Measurements from ENCODE around the gene WAS. TPM values are rescaled to one million over a fixed set of nuclear protein-coding genes. Genes with fewer than 3 reads are reported as not detected.

Gene WAS
- total RNA-seq, 3 donors from 2014 or later (not counting 1 experiment from before 2014, with no cell fraction given), result 136 to 149 (median 141) TPM

DNA sequence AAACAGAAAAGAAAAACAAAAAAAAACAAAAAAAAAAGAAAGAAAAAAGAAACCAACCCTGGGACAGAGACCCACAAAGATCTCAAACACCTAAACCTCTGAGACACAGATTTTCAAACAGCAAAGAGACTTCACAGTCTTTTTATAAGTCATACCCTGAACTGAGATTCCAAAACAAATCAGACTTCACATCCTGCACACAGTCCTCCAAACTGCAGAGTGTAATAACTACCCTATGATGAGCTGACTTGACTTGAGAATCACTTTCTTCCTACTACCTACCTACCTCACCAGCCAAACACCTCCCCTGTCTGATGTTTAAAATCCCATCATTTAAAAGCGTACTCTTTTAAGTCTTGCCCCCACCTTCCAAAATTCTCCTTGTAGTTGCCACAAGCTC lies 52.7 kb downstream of the WAS start:
- H3K36me3 Mint-ChIP-seq, result no peaks in the 10 kb centered on the region
- H3K4me1 ChIP-seq (ENCODE audit: control insufficient read depth, insufficient read depth, low read length), result peaks cover 22% of the 10 kb centered on the region
- peak in 1 of 2 donors; percentile 35 for DNase-seq

DNA sequence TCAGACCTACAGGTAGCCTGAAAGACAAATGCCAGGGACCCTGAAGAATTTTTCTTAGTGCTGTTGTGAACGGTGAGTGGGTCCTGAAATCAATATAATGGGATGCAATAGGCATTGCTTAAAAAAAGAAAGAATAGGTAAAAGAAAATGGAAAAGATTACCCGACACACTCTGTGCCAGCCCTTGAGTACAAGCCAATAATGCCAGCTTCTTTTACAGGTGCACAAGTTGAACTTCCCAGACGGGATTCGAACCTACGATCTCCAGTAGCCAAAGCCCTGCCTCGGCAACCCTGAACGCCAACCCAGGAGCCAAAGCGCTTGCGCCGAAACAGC lies 53.2 kb downstream of the WAS start:
- WGBS (ENCODE audit: insufficient coverage), result 8% methylated on average over 10 of the region's 10 CpGs
- intact Hi-C loops (cut with micrococcal nuclease), result loop anchor here (1.0 to 2.0 kb wide), 3 partner anchors 24 to 64 kb away; partner anchors contain the start of gene SUV39H1

More for the DNA sequence above, 52.7 kb downstream of the WAS start:
- peak overlapping the region; percentile 30 for H3K4me3 Mint-ChIP-seq
- ATAC-seq, result no peak
- peak overlapping the region; percentile 90 to 96 for H3K27ac Mint-ChIP-seq
- H3K27ac ChIP-seq (ENCODE audit: low read length), result peak overlapping the region; percentile 86
- peaks cover 13 to 28% of the 10 kb centered on the region in 2 donors for H3K4me1 Mint-ChIP-seq
- 100% methylated on average over 1 of the region's 1 CpG for WGBS (ENCODE audit: insufficient coverage)
- intact Hi-C loops (cut with micrococcal nuclease), result loop anchor here (2.0 kb wide), 2 partner anchors 24 to 40 kb away; partner anchors contain the start of gene SUV39H1
- H3K36me3 ChIP-seq (ENCODE audit: control insufficient read depth, insufficient read depth, low read length), result no peaks in the 10 kb centered on the region
- no peak overlapping the region for H3K4me3 ChIP-seq (ENCODE audit: low read length)
- no peaks in the 10 kb centered on the region for H3K9me3 ChIP-seq (ENCODE audit: control insufficient read depth, insufficient read depth, low read length)
- no peaks in the 10 kb centered on the region for H3K27me3 ChIP-seq (ENCODE audit: control insufficient read depth, insufficient read depth, low read length)
- TF ChIP-seq CTCF (IDR thresholded peaks at IDR 0.05), result no peak
- H3K27me3 Mint-ChIP-seq (ENCODE audit: low read depth in 2 of 2), result no peaks in the 10 kb centered on the region
- no peaks in the 10 kb centered on the region for H3K9me3 Mint-ChIP-seq

DNA sequence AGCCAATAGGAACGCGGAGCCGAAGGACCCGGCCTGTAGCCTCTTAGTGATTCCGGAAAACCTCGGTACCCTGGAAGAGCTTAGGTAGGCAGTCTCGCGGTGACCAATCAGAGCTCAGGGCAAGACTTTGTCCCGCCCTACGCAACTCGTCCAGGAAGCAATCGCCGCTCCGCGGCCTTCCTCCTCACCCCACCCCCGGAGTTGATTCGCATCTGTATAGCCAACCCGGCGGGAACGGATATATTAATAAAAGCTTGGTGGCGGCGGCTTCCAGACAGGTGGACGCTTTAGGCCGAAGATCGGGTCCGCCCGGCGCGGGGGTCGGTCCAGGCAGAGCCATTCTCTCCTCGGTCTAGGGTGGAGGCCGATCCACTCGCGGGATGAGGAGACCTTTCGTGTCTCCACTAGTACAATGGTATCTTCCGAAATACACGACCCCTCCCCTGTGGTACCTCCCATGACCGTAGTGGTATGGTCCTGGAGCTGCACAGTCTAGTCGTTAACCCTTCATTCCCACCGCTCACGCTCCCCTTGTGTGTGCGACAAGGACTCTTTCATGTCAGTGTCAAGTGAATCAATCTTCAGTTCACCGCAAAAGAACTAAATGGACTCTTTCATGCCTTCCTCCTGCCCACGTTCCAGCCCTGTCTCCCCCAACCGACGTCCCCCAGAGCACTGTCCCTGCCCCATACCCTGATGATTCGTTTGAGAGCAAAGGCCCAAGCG lies 53.8 kb downstream of the WAS start:
- 1% methylated on average over 40 of the region's 48 CpGs for WGBS (ENCODE audit: insufficient coverage)
- peak; percentile 95 to 99 (median 98) for ATAC-seq
- peaks cover 6 to 20% of the 10 kb centered on the region in 2 donors for H3K4me1 Mint-ChIP-seq
- peak overlapping the region; percentile 86 for H3K27ac ChIP-seq (ENCODE audit: low read length)
- H3K9me3 Mint-ChIP-seq, result no peaks in the 10 kb centered on the region
- no peaks in the 10 kb centered on the region for H3K36me3 Mint-ChIP-seq
- DNase-seq, result peak; percentile 72 to 96
- no peak for TF ChIP-seq CTCF (IDR thresholded peaks at IDR 0.05)
- H3K4me3 Mint-ChIP-seq, result peak overlapping the region; percentile 82
- H3K4me3 ChIP-seq (ENCODE audit: low read length), result peak overlapping the region; percentile 56
- no peaks in the 10 kb centered on the region for H3K27me3 ChIP-seq (ENCODE audit: control insufficient read depth, insufficient read depth, low read length)
- no peaks in the 10 kb centered on the region for H3K9me3 ChIP-seq (ENCODE audit: control insufficient read depth, insufficient read depth, low read length)
- peaks cover 18% of the 10 kb centered on the region for H3K4me1 ChIP-seq (ENCODE audit: control insufficient read depth, insufficient read depth, low read length)
- no peaks in the 10 kb centered on the region for H3K27me3 Mint-ChIP-seq (ENCODE audit: low read depth in 2 of 2)
- H3K27ac Mint-ChIP-seq, result peak overlapping the region; percentile 90 to 96
- intact Hi-C loops (cut with micrococcal nuclease), result loop anchor here (1.0 to 2.0 kb wide), 3 partner anchors 25 to 64 kb away; partner anchors contain the start of gene SUV39H1
- no peaks in the 10 kb centered on the region for H3K36me3 ChIP-seq (ENCODE audit: control insufficient read depth, insufficient read depth, low read length)

More for the DNA sequence above, 53.2 kb downstream of the WAS start:
- H3K27ac Mint-ChIP-seq, result peak overlapping the region; percentile 90 to 96
- Histone ChIP-seq H3K4me3 (ENCODE audit: low read length) (peak overlapping the region; percentile 56), H3K27ac (ENCODE audit: low read length) (peak overlapping the region; percentile 86), H3K27me3 (ENCODE audit: control insufficient read depth, insufficient read depth, low read length) (no peaks in the 10 kb centered on the region), H3K36me3 (ENCODE audit: control insufficient read depth, insufficient read depth, low read length) (no peaks in the 10 kb centered on the region), H3K4me1 (ENCODE audit: control insufficient read depth, insufficient read depth, low read length) (peaks cover 22% of the 10 kb centered on the region), H3K9me3 (ENCODE audit: control insufficient read depth, insufficient read depth, low read length) (no peaks in the 10 kb centered on the region)
- TF ChIP-seq CTCF (IDR thresholded peaks at IDR 0.05), result no peak
- no peaks in the 10 kb centered on the region for H3K9me3 Mint-ChIP-seq
- no peaks in the 10 kb centered on the region for H3K36me3 Mint-ChIP-seq
- ATAC-seq, result no peak
- peak overlapping the region; percentile 82 for H3K4me3 Mint-ChIP-seq
- H3K27me3 Mint-ChIP-seq (ENCODE audit: low read depth in 2 of 2), result no peaks in the 10 kb centered on the region
- no peak for DNase-seq
- H3K4me1 Mint-ChIP-seq, result peaks cover 12 to 26% of the 10 kb centered on the region in 2 donors
